ENCODE results near the gene ZNF672.

DNA sequence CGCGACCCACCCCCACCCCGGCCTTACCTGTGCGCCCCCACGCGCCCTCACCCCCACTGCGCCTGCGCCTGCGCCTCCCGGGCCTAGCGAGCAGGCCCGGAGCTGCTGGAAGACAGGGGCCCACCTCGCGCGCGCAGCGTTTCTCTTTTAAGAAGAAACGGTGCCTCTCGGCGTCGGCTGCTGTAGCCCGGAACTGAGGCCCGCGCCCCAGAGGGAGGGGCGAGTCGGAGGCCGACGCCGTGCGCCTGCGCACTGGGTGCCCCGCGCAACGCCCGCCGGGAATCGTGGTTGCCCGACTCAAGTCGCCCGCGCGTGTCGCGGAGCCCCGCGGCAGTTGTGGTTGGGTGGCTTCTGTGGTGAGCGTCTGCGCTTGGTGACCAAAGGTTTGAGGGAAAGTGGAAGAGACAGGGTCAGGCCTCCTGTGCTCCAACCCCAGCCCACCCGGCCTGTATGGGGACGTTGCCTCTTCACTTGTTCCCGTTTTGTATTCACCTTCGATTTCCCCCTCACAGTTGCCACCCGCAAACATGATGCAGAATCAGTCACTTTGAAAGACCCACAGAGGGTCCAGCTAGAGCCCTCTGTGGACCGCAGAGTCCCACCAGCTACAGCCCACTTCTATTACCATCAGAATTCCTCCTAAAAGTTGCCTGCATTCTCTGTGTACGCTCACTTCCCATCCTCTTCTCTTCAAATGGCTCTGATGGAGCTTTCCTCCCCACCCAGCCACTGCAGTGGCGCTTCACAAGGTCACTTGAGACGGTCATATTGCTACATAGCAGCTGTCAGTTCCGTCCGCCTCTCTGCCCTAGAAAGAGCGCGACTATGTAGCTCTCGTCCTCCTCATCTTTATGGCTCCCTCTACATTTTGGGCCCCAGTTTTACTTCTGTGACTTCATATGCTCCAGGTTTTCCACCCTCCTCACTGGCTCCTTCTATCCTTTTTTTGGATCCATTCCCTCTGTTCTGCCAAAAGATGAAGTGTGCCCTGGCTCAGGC, 21.2 kb downstream of the ZNF672 start, which contains the start of gene ZNF692:
- TF ChIP-seq SUZ12 (IDR thresholded peaks at IDR 0.05; ENCODE audit: extremely low read depth, insufficient read depth, insufficient read length) (no peak), ZNF274 (IDR thresholded peaks at IDR 0.05; ENCODE audit: low read depth, low read length) (no peak)
